Activated CD4-positive, alpha-beta T cell treated with anti-CD3 and anti-CD28 coated beads for 36 hours (primary cell): Measurements from ENCODE around the gene RNASET2. TPM values are rescaled to one million over a fixed set of nuclear protein-coding genes. Genes with fewer than 3 reads are reported as not detected.

Experiments used
- ATAC-seq: fragments of 200-7000 bp; cut with Tn5 transposase; one replicate; pipeline ENCODE4 v1.10.0; 2021; ENCODE audit warnings: mild to moderate bottlenecking, moderate library complexity
- CTCF ChIA-PET: fragments of 350-600 bp; sonication (Branson Sonifier 250); formaldehyde crosslinking; loops from one replicate; lab custom pipeline; 2021; ENCODE audit warnings: antibody characterized with exemption; lab: Charles Lee
- POLR2A ChIA-PET: fragments of 350-600 bp; sonication (Branson Sonifier 250); formaldehyde crosslinking; loops from one replicate; lab custom pipeline; 2021; ENCODE audit warnings: antibody characterized with exemption, inconsistent platforms; lab: Charles Lee
- DNase-seq: peaks from one replicate; pipeline ENCODE4 v3.0.0-alpha.2; 2020
- H3K27ac Mint-ChIP-seq: one replicate; pipeline ENCODE4 v1.8.0; 2021; ENCODE audit warnings: mixed read lengths
- H3K27me3 Mint-ChIP-seq: one replicate; pipeline ENCODE4 v1.8.0; 2021; ENCODE audit warnings: mixed read lengths
- H3K36me3 Mint-ChIP-seq: one replicate; pipeline ENCODE4 v1.8.0; 2021; ENCODE audit warnings: low read depth, mixed read lengths
- H3K4me1 Mint-ChIP-seq: one replicate; pipeline ENCODE4 v1.8.0; 2021; ENCODE audit warnings: mixed read lengths
- H3K4me3 Mint-ChIP-seq: one replicate; pipeline ENCODE4 v1.8.0; 2021; ENCODE audit warnings: mild to moderate bottlenecking, moderate library complexity, mixed read lengths
- H3K9me3 Mint-ChIP-seq: one replicate; pipeline ENCODE4 v1.8.0; 2021; ENCODE audit warnings: low read depth, mixed read lengths
- intact Hi-C, 2 experiments: fragments of 100-400 bp; cut with DNase I in 1 of 2; cut with micrococcal nuclease in 1 of 2; formaldehyde crosslinking; loops; one replicate each; pipeline versions ENCODE4 v1.14.2 to v1.15.1; 2022 to 2024; cut with DNase I, micrococcal nuclease
- total RNA-seq, 2 experiments: library from RNA; stranded (reverse); gene quantifications; one replicate each; pipeline ENCODE4 v1.2.3, GENCODE V29; 2021

Gene RNASET2
- total RNA-seq, 2 experiments from 2014 or later: 68.7 to 85.2 TPM

GRCh38 chr6:166935353-166935752, 21.0 kb downstream of the RNASET2 start:
- Mint-ChIP-seq H3K27me3 (no peaks in the 10 kb centered on the region), H3K27ac (no peak overlapping the region), H3K36me3 (peaks cover 59% of the 10 kb centered on the region), H3K4me3 (no peak overlapping the region), H3K9me3 (no peaks in the 10 kb centered on the region), H3K4me1 (peaks cover 33% of the 10 kb centered on the region)
- ATAC-seq (no peak), DNase-seq (no peak)
- intact Hi-C loops: no loop called here
- CTCF ChIA-PET: interaction anchor here (0.7 to 1.4 kb wide), 7 partner anchors 15 to 226 kb away, joined by 3 to 5 read pairs (median 5); no protein-coding TSS in a partner anchor
- POLR2A ChIA-PET: no interaction called here

GRCh38 chr6:166934174-166934573, 22.2 kb downstream of the RNASET2 start:
- Mint-ChIP-seq H3K4me1 (peaks cover 26% of the 10 kb centered on the region), H3K27ac (no peak overlapping the region), H3K9me3 (no peaks in the 10 kb centered on the region), H3K27me3 (no peaks in the 10 kb centered on the region), H3K4me3 (no peak overlapping the region), H3K36me3 (peaks cover 57% of the 10 kb centered on the region)
- DNase-seq (no peak), ATAC-seq (no peak)
- intact Hi-C loops: no loop called here
- ChIA-PET POLR2A (no interaction called here), CTCF (interaction anchor here (1.4 kb wide), 1 partner anchor 147 kb away, joined by 5 read pairs; no protein-coding TSS in a partner anchor)

DNA sequence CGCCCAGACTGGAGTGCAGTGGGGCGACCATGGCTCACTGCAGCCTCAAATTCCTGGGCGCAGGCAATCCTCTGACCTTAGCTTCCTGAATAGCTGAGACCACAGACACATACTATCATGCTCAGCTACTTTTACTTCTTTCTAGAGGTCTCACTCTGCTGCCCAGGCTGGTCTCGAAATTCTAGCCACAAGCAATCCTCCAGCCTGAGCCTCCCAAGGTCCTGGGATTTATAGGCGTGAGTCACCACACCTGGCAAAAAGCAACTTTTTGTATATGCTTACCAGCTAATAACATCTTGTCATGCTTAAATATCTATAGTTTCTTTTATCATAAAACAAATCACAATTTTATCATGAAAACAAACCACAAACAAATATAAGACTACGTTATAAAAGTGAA, 23.0 kb downstream of the RNASET2 start:
- DNase-seq: no peak
- Mint-ChIP-seq H3K27me3 (no peaks in the 10 kb centered on the region), H3K4me3 (no peak overlapping the region), H3K4me1 (peaks cover 26% of the 10 kb centered on the region), H3K9me3 (no peaks in the 10 kb centered on the region), H3K27ac (no peak overlapping the region), H3K36me3 (peaks cover 52% of the 10 kb centered on the region)
- POLR2A ChIA-PET: no interaction called here
- no peak for ATAC-seq
- CTCF ChIA-PET: no interaction called here
- intact Hi-C loops: no loop called here

DNA sequence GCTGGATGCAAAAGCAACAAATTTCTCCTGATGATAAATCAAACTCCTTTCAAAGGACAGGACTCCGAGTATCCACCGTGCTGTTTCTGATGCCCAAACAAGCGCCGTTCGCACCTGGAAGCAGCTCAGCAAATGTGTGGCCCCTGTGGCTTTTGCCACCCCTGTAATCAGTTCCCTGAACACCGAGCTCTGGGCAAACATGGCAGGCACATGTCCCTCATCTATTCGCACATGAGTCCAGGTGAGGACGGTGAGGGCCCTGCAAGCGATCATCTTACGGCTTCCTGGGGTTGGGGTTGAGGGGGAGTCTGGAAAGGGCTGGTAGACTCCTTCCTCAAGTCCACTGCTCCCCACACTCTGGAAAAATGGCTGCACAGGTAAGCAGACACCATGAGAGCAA, 23.7 kb downstream of the RNASET2 start:
- Mint-ChIP-seq H3K4me3 (no peak overlapping the region), H3K9me3 (no peaks in the 10 kb centered on the region), H3K27ac (no peak overlapping the region), H3K36me3 (peaks cover 45% of the 10 kb centered on the region), H3K27me3 (no peaks in the 10 kb centered on the region), H3K4me1 (peaks cover 26% of the 10 kb centered on the region)
- intact Hi-C loops: no loop called here
- ChIA-PET POLR2A (no interaction called here), CTCF (no interaction called here)
- DNase-seq: no peak
- ATAC-seq: no peak

- H3K27ac Mint-ChIP-seq: no peak overlapping the region
- H3K36me3 Mint-ChIP-seq: peaks cover 42% of the 10 kb centered on the region
- ChIA-PET POLR2A (interaction anchor here (0.9 kb wide), 1 partner anchor 24 kb away, joined by 3 read pairs; the partner anchor contains the start of gene RNASET2), CTCF (no interaction called here)
- ATAC-seq (no peak), DNase-seq (no peak)
- H3K4me1 Mint-ChIP-seq: peaks cover 25% of the 10 kb centered on the region
- no peaks in the 10 kb centered on the region for H3K27me3 Mint-ChIP-seq
- no peak overlapping the region for H3K4me3 Mint-ChIP-seq
- intact Hi-C loops: no loop called here
- no peaks in the 10 kb centered on the region for H3K9me3 Mint-ChIP-seq
Measured at GRCh38 chr6:166932116-166932515, 24.2 kb downstream of the RNASET2 start.

- DNase-seq (no peak), ATAC-seq (no peak)
- Mint-ChIP-seq H3K9me3 (no peaks in the 10 kb centered on the region), H3K4me3 (no peak overlapping the region), H3K36me3 (peaks cover 37% of the 10 kb centered on the region), H3K4me1 (peaks cover 19% of the 10 kb centered on the region), H3K27me3 (no peaks in the 10 kb centered on the region), H3K27ac (no peak overlapping the region)
- ChIA-PET POLR2A (interaction anchor here (0.9 kb wide), 1 partner anchor 25 kb away, joined by 3 read pairs; the partner anchor contains the start of gene RNASET2), CTCF (interaction anchor here (0.6 kb wide), 1 partner anchor 210 kb away, joined by 3 read pairs; no protein-coding TSS in a partner anchor)
- intact Hi-C loops: no loop called here
Measured at GRCh38 chr6:166931426-166931970, 24.9 kb downstream of the RNASET2 start.

- H3K4me1 Mint-ChIP-seq: peaks cover 11% of the 10 kb centered on the region
- H3K4me3 Mint-ChIP-seq: no peak overlapping the region
- DNase-seq (no peak), ATAC-seq (no peak)
- H3K27me3 Mint-ChIP-seq: no peaks in the 10 kb centered on the region
- CTCF ChIA-PET: no interaction called here
- intact Hi-C loops: no loop called here
- POLR2A ChIA-PET: no interaction called here
- H3K9me3 Mint-ChIP-seq: no peaks in the 10 kb centered on the region
- peaks cover 32% of the 10 kb centered on the region for H3K36me3 Mint-ChIP-seq
- no peak overlapping the region for H3K27ac Mint-ChIP-seq
Measured at GRCh38 chr6:166930354-166930891, 25.9 kb downstream of the RNASET2 start.

- Mint-ChIP-seq H3K4me1 (peaks cover 8% of the 10 kb centered on the region), H3K4me3 (no peak overlapping the region), H3K27me3 (no peaks in the 10 kb centered on the region), H3K27ac (no peak overlapping the region), H3K9me3 (no peaks in the 10 kb centered on the region), H3K36me3 (peaks cover 28% of the 10 kb centered on the region)
- POLR2A ChIA-PET: no interaction called here
- DNase-seq: no peak
- intact Hi-C loops: no loop called here
- CTCF ChIA-PET: interaction anchor here (0.6 kb wide), 1 partner anchor 31 kb away, joined by 3 read pairs; no protein-coding TSS in a partner anchor
- no peak for ATAC-seq
Measured at GRCh38 chr6:166929542-166930189, 26.7 kb downstream of the RNASET2 start.

- Mint-ChIP-seq H3K9me3 (no peaks in the 10 kb centered on the region), H3K36me3 (peaks cover 25% of the 10 kb centered on the region), H3K27me3 (no peaks in the 10 kb centered on the region), H3K27ac (no peak overlapping the region), H3K4me3 (no peak overlapping the region), H3K4me1 (peaks cover 8% of the 10 kb centered on the region)
- intact Hi-C loops: no loop called here
- no peak for DNase-seq
- no peak for ATAC-seq
- POLR2A ChIA-PET: no interaction called here
- CTCF ChIA-PET: interaction anchor here (0.6 kb wide), 2 partner anchors 32 to 154 kb away, joined by 3 to 4 read pairs; no protein-coding TSS in a partner anchor
Measured at GRCh38 chr6:166928644-166929541, 27.5 kb downstream of the RNASET2 start.

GRCh38 chr6:166927935-166928643, 28.3 kb downstream of the RNASET2 start:
- Mint-ChIP-seq H3K36me3 (peaks cover 25% of the 10 kb centered on the region), H3K27me3 (no peaks in the 10 kb centered on the region), H3K4me3 (no peak overlapping the region), H3K27ac (no peak overlapping the region), H3K9me3 (no peaks in the 10 kb centered on the region), H3K4me1 (peaks cover 8% of the 10 kb centered on the region)
- intact Hi-C loops: no loop called here
- ChIA-PET POLR2A (no interaction called here), CTCF (no interaction called here)
- DNase-seq: no peak
- no peak for ATAC-seq
